OCI-LY7 (cell line): ENCODE results near the gene OR10A4. TPM values are rescaled to one million over a fixed set of nuclear protein-coding genes. Genes with fewer than 3 reads are reported as not detected.
"Not testable (repeated sequence)": the region's sequence is repeated elsewhere in the genome, so short reads cannot be mapped to it uniquely, and the experiment has no call there.

Experiments used
- BruUV-seq: library from RNA; stranded (reverse); fragments of 400-500 nt; replicated peaks from 2 replicates; lab custom pipeline; 2021; lab: Mats Ljungman, UMichigan
- CTCF ChIA-PET: fragments of 300-600 bp; sonication (Branson Sonifier 250); formaldehyde crosslinking; loops from one replicate; lab custom pipeline; 2022; ENCODE audit warnings: antibody characterized with exemption; ENCODE audit not compliant: unreplicated experiment; lab: Charles Lee
- POLR2A ChIA-PET: fragments of 300-600 bp; sonication (Branson Sonifier 250); formaldehyde crosslinking; loops from one replicate; lab custom pipeline; 2022; ENCODE audit warnings: antibody characterized with exemption; lab: Charles Lee
- DNase-seq: peaks from one replicate; pipeline ENCODE4 v3.0.0-alpha.2; 2015; ENCODE audit warnings: low spot score
- H2AFZ ChIP-seq: fragments of 200-600 bp; sonication (generic), shearing (Covaris generic); 2 replicates; pipeline ENCODE4 v1.6.1; 2014; ENCODE audit warnings: mild to moderate bottlenecking, antibody characterized with exemption, low read length, moderate library complexity
- H3K27ac ChIP-seq: fragments of 200-600 bp; sonication (generic); 2 replicates; pipeline ENCODE4 v1.5.1; 2014; ENCODE audit warnings: mixed run types, low read depth, mild to moderate bottlenecking, moderate library complexity, low read length, inconsistent platforms; ENCODE audit not compliant: poor library complexity, severe bottlenecking
- H3K36me3 ChIP-seq: fragments of 200-600 bp; sonication (generic); 2 replicates; pipeline ENCODE4 v1.6.1; 2014; ENCODE audit warnings: mild to moderate bottlenecking, antibody characterized with exemption, low read length, moderate library complexity, mixed read lengths; ENCODE audit not compliant: insufficient read depth
- H3K4me1 ChIP-seq: fragments of 200-600 bp; sonication (generic); 2 replicates; pipeline ENCODE4 v1.5.1; 2014; ENCODE audit warnings: mild to moderate bottlenecking, low read length; ENCODE audit not compliant: insufficient read depth, poor library complexity, severe bottlenecking
- H3K4me2 ChIP-seq: fragments of 200-600 bp; sonication (generic); 2 replicates; pipeline ENCODE4 v1.6.1; 2014; ENCODE audit warnings: mild to moderate bottlenecking, low read length
- H3K4me3 ChIP-seq: fragments of 200-600 bp; sonication (generic); 2 replicates; pipeline ENCODE4 v1.5.1; 2014; ENCODE audit warnings: mild to moderate bottlenecking, low read depth, low read length; ENCODE audit not compliant: poor library complexity, severe bottlenecking
- H3K79me2 ChIP-seq: fragments of 200-600 bp; sonication (generic); 2 replicates; pipeline ENCODE4 v1.6.1; 2016; ENCODE audit warnings: low read depth, mild to moderate bottlenecking, low read length, moderate library complexity, mixed read lengths; ENCODE audit not compliant: insufficient read depth
- H3K9me2 ChIP-seq: fragments of 200-600 bp; sonication (generic); 2 replicates; pipeline ENCODE4 v1.6.1; 2016; ENCODE audit warnings: mild to moderate bottlenecking, low read length, mixed read lengths; ENCODE audit not compliant: insufficient read depth
- H3K9me3 ChIP-seq: fragments of 200-600 bp; sonication (generic); 2 replicates; pipeline ENCODE4 v1.6.1; 2014; ENCODE audit warnings: mild to moderate bottlenecking, mixed run types, low read length, mixed read lengths
- H4K20me1 ChIP-seq: fragments of 200-600 bp; sonication (generic); 2 replicates; pipeline ENCODE4 v1.6.1; 2014; ENCODE audit warnings: mild to moderate bottlenecking, antibody characterized with exemption, low read length, moderate library complexity, mixed read lengths; ENCODE audit not compliant: insufficient read depth
- EZH2phosphoT487 ChIP-seq: fragments of 200-600 bp; sonication (generic); IDR thresholded peaks from 2 replicates; pipeline ENCODE4 v1.6.1; 2018; ENCODE audit warnings: low read depth, borderline replicate concordance, mild to moderate bottlenecking, mixed run types, antibody characterized with exemption, low read length, moderate library complexity, mixed read lengths
- intact Hi-C: fragments of 100-400 bp; cut with micrococcal nuclease; formaldehyde crosslinking; loops from one replicate; pipeline ENCODE4 v1.10.0; 2022; ENCODE audit not compliant: unreplicated experiment
- total RNA-seq, 2 experiments: library from RNA; depleted of rRNA in 1 of 2; stranded (reverse); fragments of >200 nt in 1 of 2; shearing (Covaris generic) in 1 of 2; gene quantifications; 2 replicates each; pipeline ENCODE4 v1.2.3, GENCODE V29; 2014 to 2022
- TF ChIP-seq, protein P1 (sequence below): fragments of 200-600 bp; sonication (generic); conservative IDR thresholded peaks from 2 replicates; pipeline ENCODE4 v1.5.1; 2014; ENCODE audit warnings: mild to moderate bottlenecking, antibody characterized with exemption, low read length, moderate library complexity, mixed read lengths

The OR10A4 gene
- total RNA-seq, 2 experiments from 2014 or later = not detected

DNA sequence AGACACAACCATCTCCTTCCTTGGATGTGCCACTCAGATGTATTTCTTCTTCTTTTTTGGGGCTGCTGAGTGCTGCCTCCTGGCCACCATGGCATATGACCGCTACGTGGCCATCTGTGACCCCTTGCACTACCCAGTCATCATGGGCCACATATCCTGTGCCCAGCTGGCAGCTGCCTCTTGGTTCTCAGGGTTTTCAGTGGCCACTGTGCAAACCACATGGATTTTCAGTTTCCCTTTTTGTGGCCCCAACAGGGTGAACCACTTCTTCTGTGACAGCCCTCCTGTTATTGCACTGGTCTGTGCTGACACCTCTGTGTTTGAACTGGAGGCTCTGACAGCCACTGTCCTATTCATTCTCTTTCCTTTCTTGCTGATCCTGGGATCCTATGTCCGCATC is 489 bp downstream of the OR10A4 start:
- ChIA-PET POLR2A (no interaction called here), CTCF (no interaction called here)
- Histone ChIP-seq H3K4me3 (no peak overlapping the region), H3K27ac (no peak overlapping the region), H3K9me3 (no peaks in the 10 kb centered on the region), H2AFZ (no peak overlapping the region), H4K20me1 (no peaks in the 10 kb centered on the region), H3K79me2 (no peaks in the 10 kb centered on the region), H3K9me2 (no peaks in the 10 kb centered on the region), H3K4me2 (no peak overlapping the region), H3K4me1 (no peaks in the 10 kb centered on the region), H3K36me3 (no peaks in the 10 kb centered on the region)
- intact Hi-C loops = no loop called here
- no TSS peak for BruUV-seq
- no peak for DNase-seq
- TF ChIP-seq EZH2phosphoT487 = no peak
- TF ChIP-seq, protein P1, sequence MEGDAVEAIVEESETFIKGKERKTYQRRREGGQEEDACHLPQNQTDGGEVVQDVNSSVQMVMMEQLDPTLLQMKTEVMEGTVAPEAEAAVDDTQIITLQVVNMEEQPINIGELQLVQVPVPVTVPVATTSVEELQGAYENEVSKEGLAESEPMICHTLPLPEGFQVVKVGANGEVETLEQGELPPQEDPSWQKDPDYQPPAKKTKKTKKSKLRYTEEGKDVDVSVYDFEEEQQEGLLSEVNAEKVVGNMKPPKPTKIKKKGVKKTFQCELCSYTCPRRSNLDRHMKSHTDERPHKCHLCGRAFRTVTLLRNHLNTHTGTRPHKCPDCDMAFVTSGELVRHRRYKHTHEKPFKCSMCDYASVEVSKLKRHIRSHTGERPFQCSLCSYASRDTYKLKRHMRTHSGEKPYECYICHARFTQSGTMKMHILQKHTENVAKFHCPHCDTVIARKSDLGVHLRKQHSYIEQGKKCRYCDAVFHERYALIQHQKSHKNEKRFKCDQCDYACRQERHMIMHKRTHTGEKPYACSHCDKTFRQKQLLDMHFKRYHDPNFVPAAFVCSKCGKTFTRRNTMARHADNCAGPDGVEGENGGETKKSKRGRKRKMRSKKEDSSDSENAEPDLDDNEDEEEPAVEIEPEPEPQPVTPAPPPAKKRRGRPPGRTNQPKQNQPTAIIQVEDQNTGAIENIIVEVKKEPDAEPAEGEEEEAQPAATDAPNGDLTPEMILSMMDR = no peak

DNA sequence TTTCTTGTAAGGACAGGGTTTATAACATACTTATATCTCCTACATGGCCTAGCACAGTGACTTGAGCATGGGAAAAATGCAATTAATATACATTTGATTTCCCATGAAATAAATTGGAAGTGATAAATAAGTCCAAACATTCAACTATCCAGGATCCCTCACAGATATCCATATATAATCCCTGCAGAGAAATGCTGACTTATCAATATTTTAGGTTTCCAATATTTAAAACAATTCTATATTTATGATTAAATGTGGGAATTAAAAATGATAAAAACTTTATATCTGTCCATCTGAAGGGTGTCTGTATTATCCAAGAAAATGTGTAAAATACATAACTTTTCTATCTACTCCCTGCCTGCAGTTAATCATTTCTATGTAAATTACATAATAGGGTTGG is 6.3 kb downstream of the OR10A4 start:
- H4K20me1 ChIP-seq = no peaks in the 10 kb centered on the region
- no peak for DNase-seq
- no peak overlapping the region for H3K27ac ChIP-seq
- no peak overlapping the region for H3K4me3 ChIP-seq
- H3K9me3 ChIP-seq = no peaks in the 10 kb centered on the region
- ChIA-PET POLR2A (no interaction called here), CTCF (no interaction called here)
- H3K79me2 ChIP-seq = no peaks in the 10 kb centered on the region
- H3K9me2 ChIP-seq = no peaks in the 10 kb centered on the region
- intact Hi-C loops = no loop called here
- no peaks in the 10 kb centered on the region for H3K4me1 ChIP-seq
- BruUV-seq = no TSS peak
- TF ChIP-seq, protein P1 = no peak
- TF ChIP-seq EZH2phosphoT487 = no peak
- H3K36me3 ChIP-seq = no peaks in the 10 kb centered on the region
- H2AFZ ChIP-seq = no peak overlapping the region
- no peak overlapping the region for H3K4me2 ChIP-seq

- intact Hi-C loops, H3K36me3 ChIP-seq, H2AFZ ChIP-seq, H3K27ac ChIP-seq, H3K4me3 ChIP-seq, H3K4me1 ChIP-seq, CTCF ChIA-PET, H3K9me2 ChIP-seq, H3K9me3 ChIP-seq, DNase-seq, H3K4me2 ChIP-seq, H4K20me1 ChIP-seq, BruUV-seq, H3K79me2 ChIP-seq: not testable (repeated sequence)
- POLR2A ChIA-PET = interaction anchor here (0.6 kb wide), 1 partner anchor 502 kb away, joined by 3 read pairs; no protein-coding TSS in a partner anchor
These were observed 11.3 kb downstream of the OR10A4 start for GRCh38 chr11:6887711-6888110.
